22Rv1 (cell line): ENCODE measurements around the gene CTDP1.

ENCODE experiments used
- H3K27ac ChIP-seq: fragments of 450-650 bp; 2 replicates; pipeline ENCODE4 v1.5.1; 2017
- ZFX ChIP-seq: fragments of 450-650 bp; IDR thresholded peaks from 2 replicates; pipeline ENCODE4 v1.6.1; 2017; ENCODE audit warnings: antibody characterized with exemption, borderline replicate concordance
- TF ChIP-seq, protein P1 (sequence below): fragments of 450-650 bp; IDR thresholded peaks from 2 replicates; pipeline ENCODE4 v1.5.1; 2017; ENCODE audit warnings: mild to moderate bottlenecking

Gene CTDP1

DNA sequence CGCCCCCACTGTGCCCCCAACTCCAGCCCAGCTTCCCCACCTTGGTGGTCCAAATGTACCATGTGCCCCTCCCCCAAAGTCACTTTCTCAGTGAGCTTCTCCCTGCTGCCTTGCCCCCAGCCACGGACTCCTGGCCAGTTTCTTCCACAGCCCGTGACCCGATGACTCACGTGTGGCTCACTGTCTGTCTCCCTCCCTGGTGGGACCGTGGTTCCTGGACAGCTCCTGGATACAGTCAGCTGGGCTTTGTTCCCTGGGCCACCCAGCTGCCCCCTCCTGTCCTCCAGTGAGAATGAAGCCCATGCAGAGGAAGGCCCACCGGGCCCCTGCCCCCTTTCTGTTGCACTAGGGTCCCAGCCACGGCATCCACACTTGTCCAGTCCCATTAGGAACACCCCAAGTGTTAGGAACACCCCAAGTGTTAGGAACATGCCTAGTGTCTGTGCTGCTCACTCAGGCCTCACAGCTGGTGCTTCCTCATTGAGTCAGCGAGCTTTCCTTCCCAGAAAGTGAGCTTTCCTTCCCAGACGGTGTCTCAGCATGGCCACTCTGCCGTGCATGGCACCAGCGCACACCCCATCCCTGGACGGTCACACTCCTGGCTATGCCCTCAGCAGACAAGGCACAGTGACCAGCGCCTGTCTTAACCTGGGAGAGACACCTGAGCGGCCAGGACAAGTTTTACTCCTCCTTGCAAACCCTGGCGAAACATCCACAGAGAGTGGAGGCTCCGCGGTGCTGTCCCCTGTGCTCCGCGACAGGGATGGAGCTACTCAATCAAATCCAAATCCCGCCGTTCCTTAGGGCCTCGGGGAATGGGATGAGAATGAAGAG is 44.8 kb upstream of the CTDP1 start:
- H3K27ac ChIP-seq = no peak overlapping the region
- no peak for TF ChIP-seq ZFX
- TF ChIP-seq, protein P1, sequence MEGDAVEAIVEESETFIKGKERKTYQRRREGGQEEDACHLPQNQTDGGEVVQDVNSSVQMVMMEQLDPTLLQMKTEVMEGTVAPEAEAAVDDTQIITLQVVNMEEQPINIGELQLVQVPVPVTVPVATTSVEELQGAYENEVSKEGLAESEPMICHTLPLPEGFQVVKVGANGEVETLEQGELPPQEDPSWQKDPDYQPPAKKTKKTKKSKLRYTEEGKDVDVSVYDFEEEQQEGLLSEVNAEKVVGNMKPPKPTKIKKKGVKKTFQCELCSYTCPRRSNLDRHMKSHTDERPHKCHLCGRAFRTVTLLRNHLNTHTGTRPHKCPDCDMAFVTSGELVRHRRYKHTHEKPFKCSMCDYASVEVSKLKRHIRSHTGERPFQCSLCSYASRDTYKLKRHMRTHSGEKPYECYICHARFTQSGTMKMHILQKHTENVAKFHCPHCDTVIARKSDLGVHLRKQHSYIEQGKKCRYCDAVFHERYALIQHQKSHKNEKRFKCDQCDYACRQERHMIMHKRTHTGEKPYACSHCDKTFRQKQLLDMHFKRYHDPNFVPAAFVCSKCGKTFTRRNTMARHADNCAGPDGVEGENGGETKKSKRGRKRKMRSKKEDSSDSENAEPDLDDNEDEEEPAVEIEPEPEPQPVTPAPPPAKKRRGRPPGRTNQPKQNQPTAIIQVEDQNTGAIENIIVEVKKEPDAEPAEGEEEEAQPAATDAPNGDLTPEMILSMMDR = no peak

DNA sequence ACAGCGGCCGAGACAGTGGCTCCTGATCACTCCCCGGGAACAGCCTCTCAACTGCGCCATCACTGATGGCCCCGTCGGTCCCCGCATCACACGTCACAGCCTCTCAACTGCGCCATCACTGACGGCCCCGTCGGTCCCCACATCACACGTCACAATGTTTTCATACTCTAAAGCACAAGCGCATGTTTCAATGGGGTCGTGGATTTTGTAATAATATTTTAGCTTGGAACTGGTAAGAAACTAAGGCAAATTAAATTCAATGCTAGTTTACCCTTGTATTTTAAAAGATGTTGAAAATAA is 44.2 kb upstream of the CTDP1 start:
- TF ChIP-seq ZFX = no peak
- TF ChIP-seq, protein P1 = no peak
- no peak overlapping the region for H3K27ac ChIP-seq

DNA sequence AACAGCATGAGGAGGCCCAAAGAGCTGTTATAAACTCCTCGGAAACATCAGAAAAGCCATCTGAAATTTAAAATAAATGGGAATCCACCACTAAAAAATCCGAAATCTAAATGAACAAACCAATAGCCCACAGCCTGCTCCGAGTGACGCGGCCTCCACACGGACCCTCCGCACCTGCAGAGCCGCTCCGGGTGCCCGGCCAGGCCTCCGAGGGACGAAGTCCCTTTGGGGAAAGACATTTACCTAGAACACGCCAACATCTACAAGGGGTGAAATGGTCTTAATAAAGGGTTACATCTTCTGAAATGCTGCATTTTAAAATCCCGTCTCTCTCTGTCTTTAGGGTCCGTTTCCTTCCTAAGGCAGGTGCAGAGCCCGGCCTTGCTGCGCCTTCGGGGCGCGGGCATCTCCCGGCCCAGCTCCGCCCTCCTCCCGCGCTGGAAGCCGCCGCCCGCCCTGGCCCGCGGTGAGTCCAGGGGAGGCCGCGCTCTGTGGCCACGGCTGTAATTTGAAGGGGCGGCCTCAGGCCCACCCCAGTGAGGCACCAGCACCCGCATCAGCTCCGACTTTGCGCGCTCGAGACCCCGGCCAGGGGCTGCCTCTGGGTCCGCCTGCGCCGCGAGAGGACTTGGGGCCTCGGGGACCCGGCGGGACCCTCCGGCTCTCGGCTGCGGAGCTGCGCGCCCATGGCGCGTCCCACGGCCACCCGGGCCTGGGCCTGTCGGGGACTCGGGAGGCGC is 42.3 kb upstream of the CTDP1 start:
- TF ChIP-seq, protein P1 = no peak
- TF ChIP-seq ZFX = no peak
- H3K27ac ChIP-seq = no peak overlapping the region

DNA sequence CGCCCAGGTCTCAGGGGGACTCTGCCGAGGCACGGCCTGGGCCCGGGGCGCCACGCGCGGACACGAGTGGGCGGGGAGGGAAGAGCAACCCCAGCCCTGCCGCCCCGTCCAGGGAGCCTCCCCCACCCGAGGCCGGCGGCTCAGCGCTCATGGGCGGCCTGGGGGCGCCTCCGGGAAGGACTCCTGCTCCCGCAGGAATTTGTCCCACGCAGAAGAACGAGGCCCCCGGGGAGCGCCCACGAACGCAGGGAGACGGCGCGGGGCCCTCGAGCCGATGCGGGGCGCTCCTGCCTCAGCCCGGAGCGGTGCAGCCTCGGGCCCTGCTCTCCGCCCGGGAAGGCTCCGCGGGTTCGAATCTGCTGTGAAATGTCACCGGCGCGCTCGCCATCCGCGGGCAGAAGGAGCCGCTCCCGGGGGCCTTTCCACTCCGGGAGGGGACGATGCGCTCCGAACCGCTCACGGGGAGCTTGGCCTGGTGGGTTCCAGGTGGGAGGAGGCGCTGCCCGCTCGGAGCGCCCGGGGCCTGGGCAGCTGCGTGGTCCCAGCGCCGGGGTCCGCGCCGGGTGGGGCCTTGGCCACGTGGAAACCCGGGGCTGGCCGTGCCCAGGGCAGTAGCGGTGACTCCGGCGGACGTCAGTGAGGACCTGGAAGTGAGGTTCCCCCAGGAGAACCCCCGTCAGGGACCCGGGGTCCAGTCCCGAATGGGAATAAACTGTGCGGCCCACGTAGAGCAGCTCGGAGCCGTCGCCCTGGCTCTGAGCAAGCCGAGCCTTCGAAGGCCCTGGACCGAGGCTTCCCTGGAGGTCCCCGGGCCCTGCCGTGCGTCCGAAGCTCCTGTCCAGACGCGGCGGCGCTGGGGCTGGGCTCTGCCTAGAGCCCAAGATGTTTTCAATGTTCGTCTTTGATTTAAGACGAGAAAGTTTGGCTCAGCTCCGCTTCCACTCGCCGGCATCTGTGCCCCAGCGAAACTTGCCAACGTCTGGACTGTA is 41.4 kb upstream of the CTDP1 start:
- no peak overlapping the region for H3K27ac ChIP-seq
- TF ChIP-seq, protein P1 = no peak
- no peak for TF ChIP-seq ZFX

DNA sequence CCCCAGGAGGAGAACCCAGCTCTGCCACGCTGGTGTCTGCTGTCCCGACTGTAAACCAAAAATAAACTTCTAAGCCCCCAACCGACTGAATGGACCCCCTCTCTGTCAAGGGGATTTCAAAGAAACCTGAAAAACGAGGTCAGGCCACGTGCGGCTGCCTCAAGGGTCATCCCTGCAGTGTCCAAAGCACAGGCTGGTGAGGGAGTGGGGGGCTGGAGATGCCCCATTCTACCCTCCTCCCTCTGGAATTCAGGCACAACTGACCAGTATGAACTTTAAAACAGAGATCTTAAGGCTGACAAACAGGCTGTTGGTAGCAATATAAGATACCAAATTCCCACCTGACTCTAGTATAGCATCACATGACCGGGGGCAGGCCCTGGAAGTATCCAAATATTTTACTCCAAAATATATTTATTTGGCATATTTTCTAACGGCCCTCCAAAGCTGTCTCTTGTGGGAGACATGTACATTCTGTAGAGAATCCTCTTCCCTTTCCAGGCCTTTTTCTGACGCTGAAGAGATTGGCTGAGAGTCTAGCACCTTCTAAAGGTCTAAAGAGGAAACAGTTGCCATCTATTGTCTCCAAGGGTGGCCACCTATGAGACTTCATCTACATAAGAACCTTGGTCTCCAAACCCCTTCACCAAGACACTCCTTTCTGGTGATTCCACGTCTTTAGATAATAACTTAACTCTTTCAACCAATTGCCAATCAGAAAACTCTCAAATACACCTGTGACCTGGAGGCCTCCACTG is 40.4 kb upstream of the CTDP1 start:
- no peak for TF ChIP-seq ZFX
- TF ChIP-seq, protein P1 = no peak
- no peak overlapping the region for H3K27ac ChIP-seq

DNA sequence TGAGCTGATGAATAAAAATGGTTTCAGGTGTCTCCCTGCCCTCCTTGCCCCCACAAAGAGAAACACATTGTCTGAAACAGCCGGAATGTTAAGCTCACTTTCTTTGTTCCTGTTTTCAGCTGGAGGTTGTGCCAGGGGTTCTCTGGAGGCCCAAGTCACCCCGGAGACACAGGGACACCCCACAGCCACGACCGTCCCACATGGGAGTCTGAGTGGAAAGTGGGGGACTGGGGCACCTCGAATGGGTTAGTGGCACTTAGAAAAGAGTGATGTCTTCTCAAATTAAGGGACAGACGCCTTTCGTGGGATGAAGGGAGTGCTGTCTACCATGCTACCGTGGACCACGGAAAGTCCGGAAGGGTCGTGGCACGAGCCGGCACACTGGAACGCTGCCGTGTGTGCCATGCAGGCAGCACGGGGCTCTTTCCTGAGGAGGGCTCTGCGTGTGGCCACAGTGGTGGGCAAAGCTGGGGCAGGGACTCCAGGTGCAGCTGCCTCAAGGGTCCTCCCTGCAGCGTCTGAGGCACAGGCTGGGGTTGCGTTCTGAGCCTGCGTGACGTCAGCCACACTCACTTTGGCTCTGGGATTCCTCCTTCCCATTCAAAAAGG is 39.4 kb upstream of the CTDP1 start:
- H3K27ac ChIP-seq = no peak overlapping the region

More for the DNA sequence above, 39.4 kb upstream of the CTDP1 start:
- TF ChIP-seq, protein P1 = no peak
- TF ChIP-seq ZFX = no peak
